OCI-LY3 (cell line): ENCODE measurements around the gene LGALS3BP.

Experiments
- H2AFZ ChIP-seq: fragments of 200-600, 300-600 bp; shearing (Covaris generic); 2 replicates; pipeline ENCODE4 v1.6.0; 2014; ENCODE audit warnings: antibody characterized with exemption, low read depth, low read length
- H3K27ac ChIP-seq: fragments of 200-600, 300-600 bp; sonication (generic); 2 replicates; pipeline ENCODE4 v1.5.1; 2014; ENCODE audit warnings: mild to moderate bottlenecking, low read length, moderate library complexity, mixed read lengths
- H3K27me3 ChIP-seq: fragments of 200-600, 300-600 bp; sonication (generic); 2 replicates; pipeline ENCODE4 v1.6.1; 2014; ENCODE audit warnings: low read depth, low read length, mixed read lengths
- H3K36me3 ChIP-seq: fragments of 200-600, 300-600 bp; sonication (generic); replicated peaks from 2 replicates; pipeline ENCODE3; 2014; ENCODE audit warnings: low read depth, low read length, mixed read lengths
- H3K4me1 ChIP-seq: fragments of 300-600, 200-600 bp; sonication (generic); 2 replicates; pipeline ENCODE4 v1.6.1; 2014; ENCODE audit warnings: low read length, mixed read lengths
- H3K4me2 ChIP-seq: fragments of 200-600, 300-600 bp; sonication (generic); 2 replicates; pipeline ENCODE4 v1.6.1; 2014; ENCODE audit warnings: low read length, mixed read lengths
- H3K4me3 ChIP-seq: fragments of 300-600, 200-600 bp; sonication (generic); 2 replicates; pipeline ENCODE4 v1.5.1; 2014; ENCODE audit warnings: antibody characterized with exemption, mild to moderate bottlenecking, low read length, moderate library complexity
- H3K79me2 ChIP-seq: fragments of 300-600, 200-600 bp; shearing (Covaris generic); 2 replicates; pipeline ENCODE4 v1.6.1; 2014; ENCODE audit warnings: mild to moderate bottlenecking, low read length, mixed read lengths
- H3K9ac ChIP-seq: fragments of 300-600, 200-600 bp; shearing (Covaris generic); 2 replicates; pipeline ENCODE4 v1.6.0; 2014; ENCODE audit warnings: mild to moderate bottlenecking, low read length, moderate library complexity
- H3K9me3 ChIP-seq: fragments of 200-600, 300-600 bp; shearing (Covaris generic); 2 replicates; pipeline ENCODE4 v1.6.1; 2014; ENCODE audit warnings: low read length, mixed read lengths; ENCODE audit not compliant: insufficient read depth
- H4K20me1 ChIP-seq: fragments of 200-600, 300-600 bp; sonication (generic); 2 replicates; pipeline ENCODE4 v1.6.1; 2016; ENCODE audit warnings: low read length, mixed read lengths; ENCODE audit not compliant: insufficient read depth
- CTCF ChIP-seq: fragments of 200-600, 300-600 bp; sonication (generic); IDR thresholded peaks from 2 replicates; pipeline ENCODE4 v1.5.1; 2014; ENCODE audit warnings: antibody characterized with exemption, low read length, low read depth
- EZH2phosphoT487 ChIP-seq: fragments of 200-600 bp; shearing (Covaris generic); IDR thresholded peaks from 2 replicates; pipeline ENCODE4 v1.6.1; 2018; ENCODE audit warnings: antibody characterized with exemption, mixed run types, low read depth

Gene LGALS3BP

GRCh38 chr17:78977997-78978973 is 1.4 kb downstream of the LGALS3BP start:
- H3K9ac ChIP-seq = no peak overlapping the region
- H3K4me1 ChIP-seq = peaks cover 5% of the 10 kb centered on the region; the same call in 1 of the 2 replicates
- no peak overlapping the region for H3K4me3 ChIP-seq
- no peaks in the 10 kb centered on the region for H3K9me3 ChIP-seq
- no peaks in the 10 kb centered on the region for H3K36me3 ChIP-seq
- no peaks in the 10 kb centered on the region for H4K20me1 ChIP-seq
- H3K27me3 ChIP-seq = no peaks in the 10 kb centered on the region
- no peaks in the 10 kb centered on the region for H3K79me2 ChIP-seq
- no peak overlapping the region for H2AFZ ChIP-seq
- H3K4me2 ChIP-seq = no peak overlapping the region
- no peak overlapping the region for H3K27ac ChIP-seq
- TF ChIP-seq EZH2phosphoT487 = no peak
- TF ChIP-seq CTCF = no peak

GRCh38 chr17:78977681-78977943 is 2.1 kb downstream of the LGALS3BP start:
- Histone ChIP-seq H3K79me2 (no peaks in the 10 kb centered on the region), H3K4me3 (no peak overlapping the region), H3K9ac (no peak overlapping the region), H4K20me1 (no peaks in the 10 kb centered on the region), H3K36me3 (no peaks in the 10 kb centered on the region), H2AFZ (no peak overlapping the region), H3K9me3 (no peaks in the 10 kb centered on the region), H3K4me2 (no peak overlapping the region), H3K4me1 (peaks cover 5% of the 10 kb centered on the region; the same call in 1 of the 2 replicates), H3K27ac (no peak overlapping the region), H3K27me3 (no peaks in the 10 kb centered on the region)
- TF ChIP-seq EZH2phosphoT487 (no peak), CTCF (no peak)

- Histone ChIP-seq H4K20me1 (no peaks in the 10 kb centered on the region), H3K9ac (no peak overlapping the region), H3K4me1 (peaks cover 5% of the 10 kb centered on the region; the same call in 1 of the 2 replicates), H3K36me3 (no peaks in the 10 kb centered on the region), H3K27ac (no peak overlapping the region), H3K4me2 (no peak overlapping the region), H3K4me3 (no peak overlapping the region), H3K79me2 (no peaks in the 10 kb centered on the region), H3K27me3 (no peaks in the 10 kb centered on the region), H3K9me3 (no peaks in the 10 kb centered on the region), H2AFZ (no peak overlapping the region)
- TF ChIP-seq CTCF (no peak), EZH2phosphoT487 (no peak)
These were observed 2.6 kb downstream of the LGALS3BP start for GRCh38 chr17:78976907-78977680.
